Stimulated activated CD4-positive, alpha-beta T cell treated with anti-CD3 and anti-CD28 coated beads, TNF-alpha, amount 100 ng/mL, for 4 hours (primary cell): ENCODE data around the gene ERN1.
A peak's percentile ranks its signal among the peaks of the same experiment; 100 is the strongest.
"Not testable (repeated sequence)": the region's sequence is repeated elsewhere in the genome, so short reads cannot be mapped to it uniquely, and the experiment has no call there.

Source experiments
- DNase-seq, 3 experiments: peaks; one replicate each; pipeline ENCODE4 v3.0.0-alpha.2; 2020; ENCODE audit warnings: low read depth in 3 of 3

ERN1 gene

GRCh38 chr17:64129765-64130558, at the start of gene ERN1:
ERN1 (minus strand) TSS chr17:64130144; CDS start chr17:64130029, 115 bp downstream.
- DNase-seq: peak; percentile 85 to 92 (median 89)

GRCh38 chr17:64179024-64179423, 49.1 kb upstream of the ERN1 start:
- not testable (repeated sequence) for DNase-seq

DNA sequence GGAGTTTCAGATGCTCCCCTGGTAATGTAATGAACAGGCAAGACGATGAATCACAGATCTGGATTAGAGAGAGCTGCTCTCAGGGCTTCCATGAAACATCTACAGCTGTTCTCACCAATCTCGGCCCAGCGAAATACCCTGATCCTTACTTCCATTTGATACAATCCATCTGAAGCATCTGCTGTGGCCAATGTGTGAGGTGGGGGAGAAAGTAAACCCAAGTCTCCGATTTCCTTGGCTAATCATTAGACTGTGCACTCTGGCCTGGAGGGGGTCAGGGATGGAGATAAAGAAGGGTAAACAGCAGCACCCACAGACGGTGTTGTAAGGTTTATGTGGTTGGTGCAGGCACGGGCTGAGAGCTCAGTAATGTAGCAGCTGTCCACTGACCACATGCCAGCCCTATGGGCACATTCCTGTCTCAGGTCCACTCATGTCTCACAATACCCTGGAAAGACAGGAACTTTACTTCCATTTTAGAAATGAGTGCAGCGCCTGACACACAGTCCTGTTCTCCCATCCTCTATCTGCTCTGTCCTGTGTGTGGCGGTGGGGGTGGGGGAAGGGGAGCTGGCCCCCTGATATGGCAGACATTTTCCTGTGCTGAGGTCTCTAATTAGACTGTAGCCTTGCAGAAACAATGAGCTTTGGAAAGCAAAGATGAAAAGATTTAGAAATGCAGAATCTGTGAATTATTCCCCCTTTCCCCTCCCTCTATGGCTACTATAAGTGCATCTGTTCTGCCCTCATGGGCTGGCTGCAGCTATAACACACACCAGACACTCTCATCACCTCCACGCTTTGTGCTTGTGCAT, 48.3 kb upstream of the ERN1 start:
- no peak for DNase-seq

GRCh38 chr17:64177311-64178010, 47.5 kb upstream of the ERN1 start:
- no peak for DNase-seq

- no peak for DNase-seq
Measured at GRCh38 chr17:64176556-64176955, 46.6 kb upstream of the ERN1 start.

DNA sequence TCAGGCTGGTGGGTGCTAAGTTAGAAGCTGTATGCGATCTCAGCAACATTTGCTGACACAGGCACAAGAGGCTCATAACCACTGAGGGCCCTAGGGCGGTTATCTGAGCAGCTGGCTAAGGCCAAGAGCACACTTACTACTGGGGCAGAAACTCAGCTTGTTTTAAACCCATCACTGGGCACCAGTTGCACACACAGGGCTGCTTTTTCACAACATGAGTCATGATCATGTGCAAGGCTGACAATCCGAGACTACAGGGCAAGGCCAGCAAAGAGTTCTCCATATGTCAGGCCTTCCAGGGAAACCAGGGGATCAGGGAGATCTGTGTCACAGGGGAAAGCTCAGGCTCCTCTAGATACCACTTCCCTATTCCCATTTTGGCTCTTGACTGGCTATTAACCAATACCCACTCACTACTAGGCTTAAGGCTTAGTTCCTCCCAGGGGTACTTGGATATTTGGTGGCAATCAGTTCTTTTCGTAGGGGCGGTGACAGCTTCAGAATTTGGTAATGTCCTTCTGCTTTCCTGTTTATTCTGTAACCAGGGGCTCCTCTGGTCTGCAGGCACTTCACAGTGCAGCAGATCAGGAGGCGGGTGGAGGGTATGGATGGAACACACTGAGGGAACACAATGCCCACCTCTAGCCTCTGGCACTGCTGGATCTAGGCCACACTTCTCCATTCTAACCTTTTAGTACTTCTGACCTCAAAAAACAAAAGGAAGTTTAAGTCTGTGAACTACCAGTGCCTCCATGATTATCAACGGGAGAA, 44.9 kb upstream of the ERN1 start:
- DNase-seq: no peak

GRCh38 chr17:64173646-64174045, 43.7 kb upstream of the ERN1 start:
- no peak for DNase-seq

GRCh38 chr17:64172510-64172909, 42.6 kb upstream of the ERN1 start:
- no peak for DNase-seq

GRCh38 chr17:64171041-64171440, 41.1 kb upstream of the ERN1 start:
- no peak for DNase-seq

- no peak for DNase-seq
Measured at GRCh38 chr17:64170286-64170685, 40.3 kb upstream of the ERN1 start.

GRCh38 chr17:64167666-64168065, 37.7 kb upstream of the ERN1 start:
- DNase-seq: not testable (repeated sequence)

DNA sequence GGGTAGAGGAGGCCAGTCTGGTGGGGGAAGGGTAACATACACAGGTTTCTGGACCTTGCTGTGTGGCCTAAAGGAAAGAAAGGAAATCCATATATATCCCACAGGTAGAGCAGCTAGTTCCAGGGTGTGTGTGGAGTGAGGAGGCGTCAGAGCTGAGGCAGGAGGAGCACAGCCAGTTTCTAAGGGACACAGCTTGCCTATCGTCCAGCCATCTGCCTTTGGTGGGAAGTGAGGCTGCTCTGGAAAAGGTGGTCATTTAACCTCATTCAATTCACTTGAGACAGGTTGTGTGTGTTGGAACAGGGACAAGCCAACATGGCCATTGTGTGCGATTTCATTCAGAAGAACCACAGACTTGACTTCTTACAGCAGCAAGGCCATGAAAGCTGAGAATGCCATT, 36.9 kb upstream of the ERN1 start:
- no peak for DNase-seq

GRCh38 chr17:64165347-64165746, 35.4 kb upstream of the ERN1 start:
- no peak for DNase-seq

DNA sequence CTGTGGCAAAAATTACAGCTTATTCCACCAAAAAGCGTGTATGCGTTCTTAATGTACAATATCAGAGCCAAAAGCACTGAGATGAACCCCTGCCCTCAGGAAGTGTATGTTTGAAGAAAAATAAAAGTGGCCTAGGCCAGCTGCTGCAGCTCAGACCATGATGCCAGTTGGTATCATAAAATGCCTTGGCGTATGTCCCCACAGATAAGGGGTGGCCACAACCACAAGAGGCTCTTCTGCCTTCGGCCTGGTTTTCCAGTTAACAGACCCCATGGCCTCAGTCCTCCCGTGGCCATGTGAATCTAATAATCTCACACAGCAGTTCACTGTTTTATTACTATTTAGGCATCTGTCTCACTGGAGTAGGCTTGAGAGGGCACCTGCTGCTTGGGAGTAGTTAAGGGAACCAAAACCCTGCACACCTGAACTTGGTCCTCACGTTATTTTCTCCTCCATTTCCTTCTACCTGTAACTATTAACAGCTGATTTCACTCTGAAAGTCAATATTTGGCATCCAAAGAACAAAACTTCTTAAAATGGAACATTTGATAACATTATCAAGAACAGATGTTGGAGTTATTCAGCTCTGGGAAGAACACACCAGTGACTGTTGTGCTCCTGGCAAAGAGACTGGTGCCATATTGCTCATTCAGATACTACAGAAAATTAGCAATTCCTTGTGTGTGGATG, 34.8 kb upstream of the ERN1 start:
- DNase-seq: no peak

DNA sequence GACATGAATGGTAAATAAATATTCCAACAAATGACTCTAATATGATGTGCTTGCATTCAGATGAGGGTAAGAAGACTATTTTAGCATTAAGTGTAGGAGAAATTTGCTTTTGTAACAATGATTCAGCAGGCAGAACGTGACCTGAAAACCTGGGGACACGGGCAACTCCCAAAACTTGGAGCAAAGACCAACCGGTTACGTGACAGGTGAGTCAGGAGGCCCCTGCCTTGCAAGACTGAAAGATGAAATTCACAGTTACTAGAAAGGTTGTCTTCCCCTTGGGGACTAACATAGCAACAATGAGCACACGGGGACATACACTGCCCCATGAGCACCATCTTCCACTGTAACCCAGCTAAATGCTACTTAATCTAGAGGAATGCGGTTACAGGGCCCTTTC, 33.5 kb upstream of the ERN1 start:
- no peak for DNase-seq

- DNase-seq: no peak
Measured at GRCh38 chr17:64162554-64162953, 32.6 kb upstream of the ERN1 start.

DNA sequence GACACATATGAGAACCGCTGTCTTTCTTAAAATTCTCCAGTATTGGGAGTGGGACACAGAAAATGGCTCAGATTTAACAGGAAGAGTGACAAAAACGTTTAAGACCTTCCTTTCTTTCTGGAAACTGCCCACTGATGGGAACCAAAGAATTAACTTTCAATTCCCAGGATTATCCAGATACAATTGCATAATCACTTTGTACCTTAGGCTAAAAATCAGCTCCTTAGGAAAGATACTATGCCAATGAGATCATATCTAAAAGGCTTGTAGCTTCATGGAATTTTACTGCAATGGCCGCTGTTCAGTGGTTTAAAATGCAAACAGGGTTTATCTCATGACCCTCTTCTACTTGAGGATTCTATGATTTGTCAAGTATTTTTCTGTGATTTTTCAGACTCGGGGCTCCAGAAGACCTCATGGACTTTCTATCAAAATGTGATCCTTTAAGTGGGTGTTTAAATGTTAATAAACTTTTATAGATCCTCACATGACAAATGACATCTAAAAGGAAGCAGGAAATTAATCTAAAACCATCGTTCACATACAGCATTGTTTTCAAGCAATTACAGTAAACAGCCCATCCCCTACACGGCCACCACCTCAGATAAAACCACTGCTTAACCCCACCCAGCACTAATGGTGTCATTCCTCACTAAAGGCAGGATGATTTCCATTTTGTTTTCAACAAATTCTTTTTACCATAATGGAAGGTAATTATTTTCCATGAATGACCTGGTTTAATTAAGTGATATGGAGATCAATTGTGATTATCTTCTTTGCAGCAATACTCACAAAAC, 31.6 kb upstream of the ERN1 start:
- DNase-seq: no peak

- DNase-seq: no peak
Measured at GRCh38 chr17:64160378-64160777, 30.4 kb upstream of the ERN1 start.

GRCh38 chr17:64158831-64159590, 29.1 kb upstream of the ERN1 start:
- DNase-seq: no peak
